GM18502 (cell line): ENCODE measurements around the gene NRCAM.

Source experiments
- ATAC-seq: cut with Tn5 transposase; IDR thresholded peaks from one replicate; pipeline ENCODE4 v1.9.1; 2021; ENCODE audit warnings: mild to moderate bottlenecking; ENCODE audit not compliant: unreplicated experiment, poor library complexity

Gene NRCAM

DNA sequence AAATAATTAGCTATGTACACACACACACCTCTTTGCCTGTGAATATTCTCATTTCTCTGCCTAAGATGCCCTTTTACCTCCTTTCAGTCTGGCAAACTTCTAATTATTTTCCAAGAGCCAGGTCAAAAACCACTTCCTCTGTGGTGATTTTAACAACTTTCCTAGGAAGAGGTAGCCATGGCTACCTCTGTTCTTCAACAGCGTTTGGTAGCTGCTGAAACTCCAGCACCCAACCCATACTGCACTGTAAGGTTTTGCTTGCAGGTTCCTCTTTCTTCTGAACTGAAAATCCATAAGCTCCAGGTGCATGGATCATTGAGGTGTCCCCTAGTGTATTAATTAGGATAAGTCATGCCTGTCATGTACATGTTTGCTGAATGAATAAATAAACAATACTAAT lies 25.6 kb downstream of the NRCAM start:
- ATAC-seq = no peak

DNA sequence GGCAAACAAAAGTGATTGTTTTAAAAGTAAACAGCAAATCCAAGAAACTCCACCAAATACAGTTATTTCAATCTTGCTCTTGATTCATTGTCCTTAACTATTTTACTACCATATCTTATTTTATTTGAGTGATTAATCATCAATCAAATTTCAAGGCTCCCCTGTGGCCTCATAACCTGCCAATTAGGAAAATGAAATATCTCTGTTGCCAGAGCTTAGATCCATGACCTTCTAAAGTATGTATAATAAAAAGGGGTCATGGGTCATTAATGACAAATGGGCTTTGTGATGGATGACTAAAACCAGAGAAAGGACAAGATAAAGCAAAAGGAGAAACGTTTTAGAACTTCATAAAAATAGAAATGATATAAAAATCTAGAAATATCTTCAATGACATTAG lies 28.5 kb downstream of the NRCAM start:
- no peak for ATAC-seq

DNA sequence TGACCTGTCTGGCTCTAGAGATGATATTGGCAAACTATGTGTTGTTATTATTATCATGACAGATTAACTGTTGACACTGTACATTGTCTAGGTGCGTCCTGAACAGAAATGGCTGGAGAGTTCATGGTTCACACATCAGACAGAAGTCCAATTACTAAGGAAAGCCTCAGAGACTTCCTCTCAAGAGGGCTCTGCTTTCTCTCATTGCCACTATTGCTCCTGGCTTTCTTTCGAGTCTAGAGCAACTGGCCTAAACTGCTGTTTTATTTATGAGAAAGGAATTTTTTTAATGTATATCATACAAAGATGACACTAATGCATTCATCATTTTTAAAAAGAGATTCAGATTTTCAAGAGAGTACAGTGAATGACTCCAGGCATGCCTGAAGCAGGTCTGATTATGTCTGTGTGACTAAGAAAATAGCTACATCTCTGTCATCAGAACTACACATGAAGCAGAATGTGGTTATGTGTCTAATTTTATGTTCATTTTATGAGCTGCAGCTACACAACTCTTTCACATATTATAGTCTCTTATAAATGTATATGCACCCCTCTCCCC lies 30.4 kb downstream of the NRCAM start:
- no peak for ATAC-seq

- no peak for ATAC-seq
Observed at GRCh38 chr7:108424013-108424412, 32.2 kb downstream of the NRCAM start.

DNA sequence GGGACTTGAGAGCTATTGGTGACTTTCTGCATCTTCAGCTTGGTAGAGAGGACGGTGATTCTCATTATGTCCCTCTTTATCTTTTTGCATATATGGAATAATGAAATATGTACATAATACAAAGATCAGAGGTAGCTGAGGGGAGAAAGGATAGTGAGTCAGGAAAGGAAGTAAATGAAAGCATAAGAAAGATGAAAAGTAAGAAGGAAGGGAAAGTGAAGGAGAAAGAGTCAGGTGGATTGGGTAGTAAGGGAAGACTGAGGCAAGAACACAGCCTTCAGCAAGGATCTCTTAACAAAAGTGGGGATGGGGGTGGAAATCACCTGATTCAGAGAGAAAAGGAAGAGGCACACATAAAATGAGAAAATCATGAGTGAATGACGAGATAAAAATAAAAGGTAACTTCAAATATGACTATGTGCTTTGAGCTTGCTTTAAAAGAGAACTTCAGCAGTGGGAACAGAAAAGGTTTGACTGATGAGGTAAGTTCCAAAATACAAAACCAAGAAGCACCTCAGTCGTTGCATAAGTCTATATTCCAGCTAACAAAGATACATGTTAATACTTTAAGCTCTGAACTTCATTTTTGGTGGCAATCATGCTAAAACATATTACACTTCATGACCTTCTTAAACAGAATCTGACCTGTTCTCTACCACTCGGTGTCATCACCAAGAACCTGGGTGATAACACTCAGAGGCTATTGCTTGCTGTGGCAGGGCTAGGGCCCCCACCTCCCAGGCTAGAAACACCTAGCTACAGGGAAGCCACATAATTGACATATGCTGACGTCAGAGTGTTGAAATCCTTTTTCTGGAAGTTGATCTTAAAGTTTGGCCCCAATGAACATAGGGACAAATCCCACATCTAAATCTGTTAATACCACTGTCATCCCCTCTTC lies 32.9 kb downstream of the NRCAM start:
- no peak for ATAC-seq

GRCh38 chr7:108421720-108422331 lies 34.4 kb downstream of the NRCAM start:
- ATAC-seq = no peak

DNA sequence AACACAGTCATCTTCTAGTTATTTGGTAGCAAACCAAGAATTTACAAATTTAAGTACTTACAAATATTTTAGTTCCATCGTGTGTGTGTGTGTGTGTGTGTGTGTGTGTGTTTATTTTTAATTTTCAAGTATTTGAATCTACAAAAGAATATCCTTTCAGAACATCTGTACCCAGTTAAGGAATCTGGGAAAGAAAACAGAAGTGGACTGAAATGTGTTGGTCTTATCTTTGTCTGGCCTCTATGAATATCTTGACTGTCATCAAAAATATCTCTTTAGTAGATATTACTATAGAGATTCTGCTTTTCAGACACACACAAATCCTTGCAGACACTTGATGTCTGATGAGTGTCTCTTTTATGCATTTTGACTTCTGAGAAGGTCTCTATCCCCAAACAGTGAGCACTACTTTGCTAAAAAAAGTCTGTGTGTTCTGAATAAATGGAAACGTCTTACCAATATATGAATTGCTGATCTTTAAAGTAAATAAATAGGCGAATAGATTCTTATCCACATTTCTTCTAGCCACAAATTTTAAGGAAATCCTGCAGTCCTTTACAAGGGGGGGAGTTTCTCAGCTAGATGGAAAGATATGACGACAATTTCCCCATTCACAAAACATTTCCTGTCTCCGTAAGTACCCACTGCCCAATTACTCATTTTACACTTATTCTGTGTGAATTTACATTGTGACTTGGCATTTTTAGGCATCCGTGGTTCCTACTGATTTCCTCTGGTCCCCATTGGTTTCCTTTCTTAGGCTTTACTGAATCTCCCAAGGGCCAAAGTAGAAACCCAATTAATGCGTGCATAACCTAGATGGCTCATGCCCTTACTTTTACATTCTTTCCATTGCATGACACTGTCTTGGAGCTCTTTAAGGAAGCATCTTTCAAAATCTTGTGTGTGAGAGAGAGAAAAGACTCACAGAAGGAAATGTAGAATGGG lies 36.0 kb downstream of the NRCAM start:
- no peak for ATAC-seq

GRCh38 chr7:108418946-108419345 lies 37.3 kb downstream of the NRCAM start:
- ATAC-seq = no peak

- ATAC-seq = no peak
Observed at GRCh38 chr7:108417926-108418325, 38.3 kb downstream of the NRCAM start.

DNA sequence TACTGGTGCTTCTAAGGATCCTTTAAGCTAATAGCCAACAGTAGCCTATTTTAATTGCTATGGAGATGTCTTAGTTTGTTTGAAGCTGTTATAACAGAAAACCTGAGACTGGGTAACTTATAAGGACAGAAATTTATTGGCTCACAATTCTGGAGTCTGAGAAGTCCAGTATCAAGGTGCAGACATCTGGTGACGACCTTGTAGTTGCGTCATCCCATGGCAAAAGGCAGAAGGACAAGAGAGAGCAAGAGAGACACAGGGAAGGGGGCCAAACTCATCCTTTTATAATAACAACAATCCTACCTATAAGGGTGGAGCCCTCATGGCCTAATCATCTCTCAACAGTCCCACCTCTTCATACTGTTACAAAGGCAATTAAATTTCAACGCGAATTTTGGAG lies 39.1 kb downstream of the NRCAM start:
- no peak for ATAC-seq

DNA sequence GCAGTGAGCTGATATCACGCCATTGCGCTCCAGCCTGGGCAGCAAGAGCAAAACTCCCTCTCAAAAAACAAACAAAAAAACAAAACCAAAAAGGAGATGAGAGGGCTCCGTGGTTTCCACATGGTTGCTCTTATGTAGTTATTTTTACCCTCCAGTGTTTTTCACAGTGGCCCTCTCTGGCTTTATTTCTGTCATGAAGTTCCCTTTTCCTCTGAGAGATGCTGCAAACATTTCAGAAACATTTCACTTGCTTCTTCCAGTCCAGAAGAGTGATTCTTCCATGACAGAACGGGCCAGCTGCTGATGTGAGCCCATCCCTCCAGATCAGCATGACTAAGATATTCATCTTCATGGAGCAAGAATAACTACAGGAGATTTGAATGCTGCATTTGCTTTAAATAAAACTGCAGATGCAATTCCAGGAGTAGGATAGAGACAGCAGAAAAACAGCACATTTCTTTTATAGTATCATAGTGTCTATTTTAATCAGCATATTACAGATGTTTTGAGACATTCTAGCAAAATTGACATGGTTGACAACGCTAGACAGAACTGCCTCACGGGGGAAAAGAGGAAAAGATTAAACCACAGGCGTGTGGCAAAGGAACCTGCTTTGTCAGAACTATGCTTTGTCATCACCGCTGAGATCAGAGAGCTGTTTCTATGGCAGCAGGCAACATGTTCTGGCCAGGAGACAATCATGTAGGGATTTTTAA lies 40.3 kb downstream of the NRCAM start:
- peak; percentile 91 for ATAC-seq

- ATAC-seq = no peak
Observed at GRCh38 chr7:108415084-108415483, 41.2 kb downstream of the NRCAM start.

GRCh38 chr7:108413782-108414492 lies 42.3 kb downstream of the NRCAM start:
- ATAC-seq = no peak

DNA sequence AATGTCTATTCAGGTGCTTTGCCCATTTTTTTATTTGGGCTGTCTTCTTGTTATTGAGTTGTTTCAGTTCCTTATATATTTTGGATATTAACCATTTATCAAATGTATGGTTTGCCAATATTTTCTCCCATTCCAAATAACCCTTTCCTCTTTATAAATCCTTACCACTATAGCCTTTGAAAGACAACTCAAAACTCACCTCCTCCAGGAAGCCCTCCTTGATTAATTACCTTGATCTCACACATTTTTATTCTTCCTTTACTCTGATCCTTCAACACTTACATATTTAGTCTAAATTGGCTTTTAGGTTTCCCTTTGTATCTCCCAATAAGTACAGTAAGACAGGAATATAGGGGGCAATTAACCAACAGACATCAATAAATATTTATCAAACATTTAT lies 42.9 kb downstream of the NRCAM start:
- no peak for ATAC-seq

- ATAC-seq = no peak
Observed at GRCh38 chr7:108409146-108409545, 47.1 kb downstream of the NRCAM start.

DNA sequence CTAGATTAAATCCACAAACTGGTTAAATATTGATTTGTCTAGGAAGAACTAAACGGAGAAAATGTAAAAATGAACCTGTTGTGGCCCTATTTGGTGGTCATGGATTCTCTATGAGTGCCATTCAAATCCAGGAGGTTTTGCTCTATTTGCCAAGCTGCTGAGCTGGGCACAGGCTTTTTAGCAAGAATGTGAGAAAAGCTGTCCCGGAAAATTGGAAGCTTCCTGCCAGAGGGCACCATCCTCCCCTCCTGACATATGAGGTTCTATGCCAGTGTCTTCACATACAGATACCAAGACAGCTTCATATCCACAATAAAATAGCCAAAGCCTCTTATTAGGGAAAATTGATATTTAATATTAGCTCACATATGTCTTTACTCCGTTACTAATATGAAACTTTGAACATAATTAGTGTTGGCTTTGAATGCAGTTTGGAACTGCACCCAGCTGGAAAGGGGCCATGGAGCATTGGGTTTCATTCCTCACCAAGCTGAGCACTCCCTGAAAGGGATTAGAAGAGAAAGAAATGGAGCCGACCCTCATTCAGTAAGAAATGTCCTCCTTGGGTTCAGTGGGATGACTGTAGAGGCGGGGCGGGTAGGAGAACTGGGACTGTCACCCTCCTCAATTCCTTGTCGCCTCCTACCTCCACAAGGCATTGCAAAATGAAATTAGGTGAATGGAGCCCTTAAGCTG lies 47.8 kb downstream of the NRCAM start:
- no peak for ATAC-seq

DNA sequence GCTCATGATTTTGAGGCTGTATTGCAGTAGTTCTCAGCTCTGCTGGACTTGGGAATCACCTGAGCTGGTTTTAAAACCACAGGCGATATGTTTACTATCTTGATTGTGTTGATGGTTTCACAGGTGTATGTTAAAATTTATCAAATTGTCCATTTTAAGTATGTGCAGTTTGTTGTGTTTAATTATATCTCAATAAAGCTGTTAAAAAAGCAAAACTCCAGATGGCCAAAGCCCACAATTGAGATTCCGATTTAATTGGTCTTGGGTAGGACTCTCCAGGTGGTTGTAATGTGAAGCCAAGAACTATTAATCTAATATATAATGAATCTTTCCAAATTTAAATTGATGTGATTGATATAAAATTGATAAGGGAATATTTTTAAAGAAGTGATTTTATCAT lies 48.6 kb downstream of the NRCAM start:
- no peak for ATAC-seq

DNA sequence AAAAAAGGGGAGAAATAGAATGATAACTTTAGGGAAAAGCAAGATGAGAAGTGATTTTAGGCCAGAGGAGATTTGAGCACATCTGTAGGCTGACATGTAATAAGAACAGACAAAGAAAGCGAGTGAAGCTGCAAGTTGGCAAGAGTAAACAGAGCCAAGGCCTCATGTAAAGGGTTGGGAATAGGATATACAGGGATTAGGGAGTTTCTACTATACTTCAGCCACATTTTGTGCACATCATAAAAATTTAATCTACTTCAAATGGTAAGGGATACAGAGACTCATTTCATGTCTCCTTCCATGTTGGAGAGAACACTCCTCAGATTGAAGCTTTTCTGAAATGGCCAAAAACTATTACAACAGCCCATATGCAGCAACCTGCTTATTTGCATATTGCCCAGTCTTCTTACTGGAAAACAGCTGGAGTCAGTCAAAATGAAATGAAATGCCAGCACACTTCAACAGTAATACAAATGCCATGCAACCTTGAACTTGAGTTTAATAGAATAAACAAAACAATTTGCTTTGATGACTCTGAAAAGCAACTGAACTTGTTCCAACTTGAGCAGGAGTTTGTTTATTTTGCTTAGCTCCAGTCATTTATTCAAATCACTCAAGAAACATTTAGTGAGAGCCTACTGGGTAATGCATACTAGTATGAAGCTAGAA lies 49.9 kb downstream of the NRCAM start:
- ATAC-seq = no peak
